Tibial artery (tissue), 4 donors: ENCODE data around the gene CXCL16.

ENCODE experiments used
- DNase-seq, 2 donors: peaks; one replicate each; pipeline ENCODE4 v3.0.0-alpha.2; 2019
- H3K27ac ChIP-seq, 2 donors: fragments of 200-600 bp; sonication (generic) in 1 of 2; 1 replicate in 1 of 2; 2 replicates in 1 of 2; pipeline ENCODE4 v1.5.1; 2018 to 2019; ENCODE audit warnings: mild to moderate bottlenecking in 1 of 2
- H3K27me3 ChIP-seq, 2 donors: fragments of 200-600 bp; sonication (generic) in 1 of 2; one replicate each; pipeline versions ENCODE4 v1.5.1 to v1.6.0; 2016 to 2019
- H3K36me3 ChIP-seq, 3 donors: fragments of 200-600 bp; sonication (generic) in 2 of 3; one replicate each; pipeline ENCODE4 v1.5.1; 2016 to 2019; ENCODE audit warnings: mild to moderate bottlenecking in 2 of 3
- H3K4me1 ChIP-seq, 4 donors: fragments of 200-600 bp; sonication (generic) in 2 of 4; 1 replicate in 3 of 4; 2 replicates in 1 of 4; pipeline ENCODE4 v1.5.1; 2016 to 2019
- H3K4me3 ChIP-seq, 2 donors: fragments of 200-600 bp; sonication (generic) in 1 of 2; 1 replicate in 1 of 2; 2 replicates in 1 of 2; pipeline ENCODE4 v1.5.1; 2018 to 2019; ENCODE audit warnings: mild to moderate bottlenecking in 2 of 2
- H3K9me3 ChIP-seq, 3 donors: fragments of 200-600 bp; sonication (generic) in 1 of 3; one replicate each; pipeline ENCODE4 v1.5.1; 2016 to 2019
- intact Hi-C: fragments of 100-400 bp; cut with DNase I; formaldehyde crosslinking; loops from one replicate; pipeline ENCODE4 v1.15.0; 2023; ENCODE audit warnings: low total_unique reads
- TF ChIP-seq, protein P1 (sequence below), 2 experiments: fragments of 200-600 bp in 1 of 2; fragments of 450-650 bp in 1 of 2; IDR thresholded peaks; one replicate each; pipeline ENCODE4 v1.5.1; 2017 to 2019; ENCODE audit warnings: antibody characterized with exemption in 2 of 2, mild to moderate bottlenecking in 1 of 2, moderate library complexity in 1 of 2

The CXCL16 gene

GRCh38 chr17:4748686-4749085, 9.0 kb upstream of the CXCL16 start:
- Histone ChIP-seq H3K27ac (no peak overlapping the region), H3K4me1 (peaks cover 0 to 4% (median 4%) of the 10 kb centered on the region in 4 donors), H3K27me3 (peaks cover 3 to 65% of the 10 kb centered on the region in 2 donors), H3K4me3 (no peak overlapping the region), H3K36me3 (no peaks in the 10 kb centered on the region), H3K9me3 (no peaks in the 10 kb centered on the region)
- intact Hi-C loops = no loop called here
- TF ChIP-seq, protein P1, sequence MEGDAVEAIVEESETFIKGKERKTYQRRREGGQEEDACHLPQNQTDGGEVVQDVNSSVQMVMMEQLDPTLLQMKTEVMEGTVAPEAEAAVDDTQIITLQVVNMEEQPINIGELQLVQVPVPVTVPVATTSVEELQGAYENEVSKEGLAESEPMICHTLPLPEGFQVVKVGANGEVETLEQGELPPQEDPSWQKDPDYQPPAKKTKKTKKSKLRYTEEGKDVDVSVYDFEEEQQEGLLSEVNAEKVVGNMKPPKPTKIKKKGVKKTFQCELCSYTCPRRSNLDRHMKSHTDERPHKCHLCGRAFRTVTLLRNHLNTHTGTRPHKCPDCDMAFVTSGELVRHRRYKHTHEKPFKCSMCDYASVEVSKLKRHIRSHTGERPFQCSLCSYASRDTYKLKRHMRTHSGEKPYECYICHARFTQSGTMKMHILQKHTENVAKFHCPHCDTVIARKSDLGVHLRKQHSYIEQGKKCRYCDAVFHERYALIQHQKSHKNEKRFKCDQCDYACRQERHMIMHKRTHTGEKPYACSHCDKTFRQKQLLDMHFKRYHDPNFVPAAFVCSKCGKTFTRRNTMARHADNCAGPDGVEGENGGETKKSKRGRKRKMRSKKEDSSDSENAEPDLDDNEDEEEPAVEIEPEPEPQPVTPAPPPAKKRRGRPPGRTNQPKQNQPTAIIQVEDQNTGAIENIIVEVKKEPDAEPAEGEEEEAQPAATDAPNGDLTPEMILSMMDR (IDR thresholded peaks at IDR 0.05) = no peak
- DNase-seq = no peak

GRCh38 chr17:4747847-4748246, 8.1 kb upstream of the CXCL16 start:
- DNase-seq = no peak
- H3K4me1 ChIP-seq = peaks cover 0 to 4% (median 4%) of the 10 kb centered on the region in 4 donors
- peaks cover 3 to 65% of the 10 kb centered on the region in 2 donors for H3K27me3 ChIP-seq
- no peaks in the 10 kb centered on the region for H3K36me3 ChIP-seq
- no peak overlapping the region for H3K27ac ChIP-seq
- TF ChIP-seq, protein P1 (IDR thresholded peaks at IDR 0.05) = no peak
- H3K4me3 ChIP-seq = no peak overlapping the region
- intact Hi-C loops = no loop called here
- no peaks in the 10 kb centered on the region for H3K9me3 ChIP-seq

DNA sequence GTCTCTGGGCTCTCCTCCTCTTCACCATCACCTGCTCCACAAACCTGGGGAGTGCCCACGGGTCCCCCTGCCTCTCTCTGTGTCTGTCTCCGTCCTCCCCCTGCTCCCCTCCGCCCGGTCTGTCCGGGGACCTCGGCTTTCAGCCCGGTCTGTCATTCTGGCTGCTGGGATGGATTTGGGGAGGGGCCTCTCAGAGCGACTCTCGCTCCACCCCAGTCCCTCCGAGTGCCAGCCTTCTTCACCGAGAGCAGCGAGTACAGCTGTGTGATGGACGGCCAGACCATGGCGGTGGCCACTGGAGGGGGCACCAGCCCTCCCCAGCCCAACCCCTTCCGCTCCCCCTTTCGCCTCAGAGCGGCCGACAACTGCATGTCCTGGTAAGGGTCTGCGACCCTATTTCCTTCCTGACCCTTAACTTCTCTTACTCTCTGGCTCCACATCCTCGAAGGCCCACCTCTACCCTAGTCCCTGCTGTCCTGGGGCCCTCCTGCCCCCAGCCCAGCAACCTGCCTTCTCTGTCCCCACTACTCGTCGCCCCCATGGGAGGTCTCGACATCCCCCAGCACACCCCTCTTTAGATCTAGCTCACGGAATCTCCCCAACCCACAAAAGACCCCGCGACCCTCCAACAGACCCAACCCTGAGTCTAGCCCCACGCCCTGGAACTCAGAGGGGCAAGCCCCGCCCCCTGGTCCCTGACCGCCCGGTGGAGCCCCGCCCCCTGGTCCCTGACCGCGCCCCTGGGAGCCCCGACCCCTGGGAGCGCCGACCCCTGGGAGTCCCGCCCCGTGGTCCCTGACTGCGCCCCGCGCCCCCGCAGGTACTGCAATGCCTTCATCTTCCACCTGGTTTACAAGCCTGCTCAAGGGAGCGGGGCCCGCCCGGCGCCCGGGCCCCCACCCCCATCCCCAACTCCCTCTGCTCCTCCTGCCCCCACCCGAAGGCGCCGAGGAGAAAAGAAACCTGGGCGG, 5.6 kb upstream of the CXCL16 start:
- no peak overlapping the region for H3K4me3 ChIP-seq
- TF ChIP-seq, protein P1 (IDR thresholded peaks at IDR 0.05) = no peak
- intact Hi-C loops = no loop called here
- H3K36me3 ChIP-seq = no peaks in the 10 kb centered on the region
- no peak overlapping the region for H3K27ac ChIP-seq
- H3K4me1 ChIP-seq = peaks cover 0 to 4% (median 4%) of the 10 kb centered on the region in 4 donors
- no peak for DNase-seq
- H3K27me3 ChIP-seq = peaks cover 0 to 44% of the 10 kb centered on the region in 2 donors
- no peaks in the 10 kb centered on the region for H3K9me3 ChIP-seq

DNA sequence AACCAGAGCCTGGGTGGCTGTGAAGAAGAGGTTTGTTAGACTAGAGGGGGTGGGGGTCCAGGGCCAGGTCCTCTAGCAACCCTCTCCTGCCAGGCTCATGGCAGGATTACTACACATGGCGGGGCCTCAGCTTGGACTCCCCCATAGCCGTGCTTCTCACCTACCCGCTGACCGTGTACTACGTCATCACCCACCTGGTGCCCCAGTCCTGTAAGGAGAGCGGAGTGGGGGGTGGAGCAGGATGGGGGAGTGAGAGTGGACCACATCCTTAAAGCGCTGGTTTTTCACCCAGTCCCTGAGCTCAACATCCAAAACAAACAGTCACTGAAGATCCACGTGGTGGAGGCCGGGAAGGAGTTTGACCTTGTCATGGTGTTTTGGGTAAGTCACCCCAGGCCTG, 4.2 kb upstream of the CXCL16 start:
- TF ChIP-seq, protein P1 (IDR thresholded peaks at IDR 0.05) = no peak
- H3K36me3 ChIP-seq = no peaks in the 10 kb centered on the region
- no peaks in the 10 kb centered on the region for H3K9me3 ChIP-seq
- no peak for DNase-seq
- H3K4me1 ChIP-seq = peaks cover 0 to 10% (median 8%) of the 10 kb centered on the region in 4 donors
- H3K4me3 ChIP-seq = no peak overlapping the region
- peaks cover 0 to 39% of the 10 kb centered on the region in 2 donors for H3K27me3 ChIP-seq
- no peak overlapping the region for H3K27ac ChIP-seq
- intact Hi-C loops = no loop called here

- Histone ChIP-seq H3K4me1 (peaks cover 0 to 16% (median 15%) of the 10 kb centered on the region in 4 donors), H3K27me3 (peaks cover 0 to 33% of the 10 kb centered on the region in 2 donors), H3K27ac (no peak overlapping the region), H3K36me3 (no peaks in the 10 kb centered on the region), H3K9me3 (no peaks in the 10 kb centered on the region), H3K4me3 (no peak overlapping the region)
- TF ChIP-seq, protein P1 (IDR thresholded peaks at IDR 0.05) = no peak
- DNase-seq = no peak
- intact Hi-C loops = no loop called here
These were observed 3.5 kb upstream of the CXCL16 start for GRCh38 chr17:4743216-4743615.
